ENCODE measurements around the gene SNED1.
"Not testable (repeated sequence)": the region's sequence is repeated elsewhere in the genome, so short reads cannot be mapped to it uniquely, and the experiment has no call there.

The SNED1 gene

GRCh38 chr2:241091201-241091600, 92.8 kb downstream of the SNED1 start:
- no peak for DNase-seq

DNA sequence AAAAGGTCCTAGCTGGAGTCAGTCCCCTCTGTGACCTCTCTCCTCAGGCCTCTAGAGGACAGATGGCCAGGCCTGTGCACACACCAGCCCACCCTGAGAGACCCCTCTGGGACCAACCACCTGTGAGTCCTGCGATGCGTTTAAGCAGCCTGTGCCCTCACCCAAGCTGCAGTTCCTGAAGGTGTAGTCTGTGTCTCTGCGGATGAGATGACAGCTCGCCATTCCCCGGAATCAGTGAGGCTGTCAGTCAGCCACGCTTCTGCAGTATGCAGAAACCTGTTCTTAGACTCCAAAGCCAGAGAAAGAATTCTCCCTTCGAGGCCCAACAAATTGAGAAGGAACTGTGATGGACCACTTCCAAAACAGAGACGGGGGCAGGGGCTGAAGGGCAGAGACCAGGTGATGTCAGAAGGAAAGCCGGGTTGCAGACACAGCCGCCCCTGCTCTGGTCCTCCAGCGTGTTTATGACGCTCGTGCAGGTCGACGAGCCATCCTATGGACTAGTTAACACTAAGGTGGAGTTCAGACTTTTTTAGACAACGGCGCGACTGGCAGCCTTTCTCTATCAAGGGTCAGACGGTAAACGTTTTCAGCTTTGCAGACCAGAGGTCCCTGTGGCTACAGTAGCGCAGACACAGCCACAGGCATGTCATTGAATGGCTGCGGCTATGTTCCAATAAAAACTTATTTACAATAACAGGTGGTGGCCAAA, 93.5 kb downstream of the SNED1 start:
- no peak for DNase-seq

DNA sequence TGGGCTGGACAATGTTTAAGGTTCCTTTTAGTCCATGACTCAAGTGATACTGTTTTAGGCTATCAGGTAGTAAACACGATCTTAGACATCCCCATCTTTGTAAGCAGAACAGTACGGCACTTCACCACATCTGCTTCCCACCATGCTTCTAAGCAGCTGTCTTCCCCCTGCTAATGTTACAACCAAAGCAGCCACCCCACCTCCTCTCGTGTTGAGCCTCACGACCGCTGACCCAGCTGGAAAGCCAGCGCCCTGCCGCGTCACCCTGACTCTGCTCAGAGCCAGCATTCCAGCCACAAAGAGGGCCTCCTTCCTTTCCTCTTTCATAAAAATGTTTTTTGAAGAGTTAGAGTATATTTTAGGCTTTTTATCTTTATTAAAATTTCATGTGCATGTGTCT, 94.3 kb downstream of the SNED1 start:
- no peak for DNase-seq

GRCh38 chr2:241093133-241093781, 94.8 kb downstream of the SNED1 start:
- not testable (repeated sequence) for DNase-seq

GRCh38 chr2:241094172-241094571, 95.8 kb downstream of the SNED1 start:
- DNase-seq, result no peak

DNA sequence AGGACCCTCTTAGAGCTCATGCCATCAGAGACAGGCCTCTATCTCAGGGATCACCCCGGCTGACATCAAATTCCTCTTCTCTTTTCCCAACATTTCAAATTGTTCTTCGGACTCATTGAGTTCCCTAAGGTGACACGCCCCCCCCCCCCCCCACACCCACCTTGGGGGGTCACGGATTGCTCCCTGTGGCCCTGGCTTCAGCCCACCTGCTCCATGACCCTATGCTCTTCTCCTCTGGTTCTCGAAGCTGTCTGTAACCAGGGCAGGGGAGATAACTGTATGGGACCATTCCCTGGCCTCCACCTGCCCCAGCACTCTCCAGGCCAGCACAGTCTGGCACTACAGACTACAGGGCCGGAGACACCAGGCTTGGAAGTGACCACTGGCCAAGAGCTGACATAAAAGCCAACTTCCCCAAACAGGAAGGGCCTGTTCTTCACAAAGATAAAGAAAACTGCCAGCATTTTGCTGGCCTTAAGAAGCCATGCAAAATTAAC, 96.6 kb downstream of the SNED1 start:
- DNase-seq, result no peak

DNA sequence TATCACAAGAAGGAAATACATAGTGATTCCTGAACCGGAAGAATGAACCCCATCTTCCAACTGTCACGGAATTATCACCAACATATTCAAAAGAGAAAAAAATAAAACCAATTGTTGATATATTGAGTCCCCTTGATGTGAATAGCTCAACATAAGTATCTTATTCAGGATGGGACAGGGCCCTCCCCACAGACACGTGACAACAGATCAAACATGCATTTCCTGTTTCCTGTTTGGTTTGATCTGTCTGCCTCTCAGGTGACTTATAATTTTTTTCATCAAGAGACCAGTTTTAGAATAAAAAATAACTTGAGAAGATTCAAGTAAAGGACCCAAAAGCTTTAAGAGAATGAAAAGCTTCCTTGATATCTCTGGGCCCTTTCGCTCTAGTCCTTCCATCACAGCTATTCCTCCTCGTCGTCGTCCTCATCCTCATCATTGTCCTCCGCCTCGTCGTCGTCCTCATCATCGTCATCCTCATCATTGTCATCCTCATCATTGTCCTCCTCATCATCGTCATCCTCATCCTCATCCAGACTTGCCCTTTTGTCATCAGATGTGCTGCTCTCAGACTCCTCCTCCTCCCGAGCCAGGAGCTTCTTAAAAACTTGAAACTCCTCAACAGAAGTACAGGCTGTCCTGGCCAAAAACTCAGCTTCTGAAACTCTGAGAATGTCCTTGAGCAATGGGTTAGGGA, 97.3 kb downstream of the SNED1 start:
- no peak for DNase-seq

DNA sequence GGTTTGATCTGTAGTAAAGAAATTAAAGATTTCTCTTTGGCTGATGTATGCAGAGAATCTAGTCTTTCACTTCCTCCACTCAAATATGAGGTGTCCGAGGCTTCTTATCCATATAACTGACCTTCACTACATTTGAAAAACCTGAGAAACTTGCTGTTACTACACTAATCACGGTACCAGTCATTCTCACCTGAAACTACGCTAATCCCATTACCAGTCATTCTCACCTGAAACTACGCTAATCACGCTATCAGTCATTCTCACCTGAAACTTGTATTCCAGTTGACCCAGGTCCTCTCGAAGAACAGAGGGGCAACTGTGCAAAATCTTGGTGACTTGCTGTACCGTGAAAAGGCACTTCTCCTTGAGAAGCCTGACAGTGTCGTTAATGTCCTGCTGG, 98.6 kb downstream of the SNED1 start:
- no peak for DNase-seq

DNA sequence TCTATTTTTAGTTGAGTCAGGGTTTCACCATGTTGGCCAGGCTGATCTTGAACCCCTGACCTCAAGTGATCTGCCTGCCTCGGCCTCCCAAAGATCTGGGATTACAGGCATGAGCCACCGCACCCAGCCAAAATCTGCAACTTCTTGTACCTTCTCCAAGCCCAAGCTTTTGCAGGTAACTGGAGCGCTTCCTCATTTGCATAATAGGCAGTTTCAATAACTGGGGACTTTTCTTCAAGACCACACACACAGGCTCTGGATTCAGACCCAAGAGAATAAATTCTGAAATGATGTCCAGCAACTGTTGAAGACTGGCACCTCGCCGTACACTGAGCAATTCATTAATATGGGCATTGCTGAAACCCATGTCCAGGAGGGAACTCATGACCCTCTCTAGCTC, 100.8 kb downstream of the SNED1 start:
- no peak for DNase-seq

- peak; percentile 86 for DNase-seq
Measured at GRCh38 chr2:241102239-241102803, 103.9 kb downstream of the SNED1 start, which contains the start of gene MTERF4. Gene MTERF4 (minus strand): TSS chr2:241102287. CDS start chr2:241102273, 14 bp downstream.

GRCh38 chr2:241103176-241103595, 104.8 kb downstream of the SNED1 start:
- no peak for DNase-seq

- DNase-seq, result not testable (repeated sequence)
Measured at GRCh38 chr2:241104611-241105010, 106.2 kb downstream of the SNED1 start.

GRCh38 chr2:241105641-241106040, 107.2 kb downstream of the SNED1 start:
- DNase-seq, result no peak

DNA sequence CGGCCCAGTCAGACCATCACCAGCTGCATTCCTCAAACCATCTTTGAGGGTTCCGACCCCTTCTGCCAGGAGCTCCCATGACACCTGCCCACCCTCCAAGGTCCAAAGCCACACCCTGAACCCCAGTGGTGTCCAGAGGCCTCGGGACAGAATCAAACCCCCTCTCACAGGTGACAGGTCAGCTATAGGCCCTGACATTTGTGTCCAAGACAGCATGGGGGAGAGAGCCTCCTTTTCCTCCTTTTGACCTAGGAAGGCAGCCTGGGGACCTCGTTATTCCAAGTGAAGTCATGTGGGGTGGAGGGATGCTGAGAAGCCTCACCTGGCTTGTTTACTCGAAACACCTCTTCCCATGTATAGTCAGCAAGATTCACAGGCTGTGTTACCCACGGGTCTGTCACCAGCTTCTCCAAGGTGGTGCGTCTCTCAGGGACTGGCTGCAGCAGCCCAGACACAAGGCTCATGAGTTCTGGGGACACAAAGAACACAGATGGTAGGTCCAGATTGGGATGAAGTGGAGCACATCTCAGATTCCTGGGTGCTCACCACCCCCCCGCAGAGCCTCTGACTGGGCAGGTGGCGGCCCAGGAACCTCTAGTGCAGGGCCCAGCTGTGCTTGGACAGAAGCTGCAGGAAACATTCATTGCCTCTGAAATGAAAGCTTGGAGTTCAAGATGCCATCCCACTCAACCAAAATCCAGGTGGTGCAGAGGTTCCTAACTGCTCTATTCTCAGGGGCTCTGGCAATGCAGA, 108.8 kb downstream of the SNED1 start:
- DNase-seq, result no peak

GRCh38 chr2:241108271-241109209, 110.1 kb downstream of the SNED1 start:
- DNase-seq, result no peak

DNA sequence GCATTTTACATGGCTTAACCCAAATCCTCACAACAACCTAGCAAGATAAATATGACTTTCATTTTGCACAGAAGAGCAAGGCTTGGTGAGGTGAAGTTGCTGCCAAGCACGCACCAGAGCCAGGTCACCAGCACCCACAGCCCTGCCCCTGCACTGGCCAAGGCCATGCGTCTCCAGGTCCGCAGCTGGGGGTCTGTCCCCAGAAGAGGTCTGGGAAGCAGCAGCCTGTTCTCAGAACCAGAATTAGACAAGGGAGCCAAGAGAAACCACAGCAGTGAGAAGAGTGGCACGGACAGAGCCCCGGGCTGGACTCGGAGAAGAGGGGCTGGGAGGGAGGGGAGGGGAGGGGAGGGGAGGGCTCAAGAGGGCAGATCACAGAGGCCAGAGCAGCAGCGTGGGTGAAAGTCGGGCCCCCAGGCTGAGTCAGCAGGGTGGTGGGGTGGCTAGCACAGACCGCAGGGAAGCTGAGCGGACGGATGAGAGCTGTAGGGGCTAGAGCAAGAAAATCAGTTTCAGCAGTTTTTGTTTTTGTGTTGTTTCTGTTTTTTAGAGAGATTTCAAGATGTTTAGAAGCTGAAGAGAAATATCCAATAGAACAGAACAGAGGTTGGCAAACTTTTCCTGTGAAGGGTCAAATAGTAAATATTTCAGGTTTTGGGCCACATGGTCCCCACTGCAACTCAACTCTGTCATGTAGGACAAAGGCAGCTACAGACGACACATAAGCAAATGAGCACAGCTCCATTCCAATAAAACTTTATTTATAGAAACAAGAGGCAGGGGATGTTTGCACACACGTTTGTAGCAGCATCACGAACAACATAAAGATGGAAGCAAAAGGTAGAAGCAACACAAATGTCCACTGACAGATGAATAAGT, 111.0 kb downstream of the SNED1 start:
- no peak for DNase-seq

DNA sequence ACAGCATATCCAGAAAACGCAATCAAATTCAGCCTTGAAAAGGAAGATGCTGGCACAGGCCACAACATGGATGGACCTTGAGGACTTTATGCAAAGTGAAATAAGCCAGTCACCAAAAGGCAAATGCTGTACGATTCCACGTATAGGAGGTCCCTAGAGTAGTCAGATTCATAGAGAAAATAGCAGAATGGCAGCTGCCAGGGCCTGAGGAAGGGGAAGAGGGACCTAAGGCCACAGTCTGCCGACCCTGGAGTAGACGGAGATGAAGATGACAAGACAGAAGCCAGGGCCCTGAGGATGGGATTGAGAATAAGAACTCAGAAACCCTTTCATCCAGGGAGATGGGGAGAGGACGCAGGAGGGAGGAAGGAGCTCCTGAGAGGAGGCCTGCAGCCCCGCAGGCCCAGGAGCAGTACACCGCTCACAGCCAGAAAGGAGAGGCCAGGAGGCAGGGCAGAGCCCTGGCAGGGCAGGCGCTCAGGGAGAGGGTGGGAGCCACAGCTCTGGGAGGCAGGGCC, 111.7 kb downstream of the SNED1 start:
- no peak for DNase-seq

GRCh38 chr2:241110607-241111439, 112.4 kb downstream of the SNED1 start:
- no peak for DNase-seq

GRCh38 chr2:241111440-241111805, 113.0 kb downstream of the SNED1 start:
- no peak for DNase-seq

Data from RPMI8226 (cell line).